ENCODE data around the gene TP53RK. TPM values are rescaled to one million over a fixed set of nuclear protein-coding genes. Genes with fewer than 3 reads are reported as not detected.

The TP53RK gene
- total and polyA plus RNA-seq, 2 of the 13 experiments (the other 11 are each of a cell fraction or from before 2014, with no cell fraction given), result 12.9 to 25.5 TPM

GRCh38 chr20:46674253-46675083, 14.8 kb downstream of the TP53RK start (continued):
- TF ChIP-seq NFE2L1 (CRISPR knock-in tag; IDR thresholded peaks at IDR 0.05; ENCODE audit: borderline replicate concordance) (0 out of 2 replicates have a peak, but pooled peaks have one; percentile 68), ZNF713 (CRISPR knock-in tag; IDR thresholded peaks at IDR 0.05) (0 out of 2 replicates have a peak, but pooled peaks have one; percentile 45), ZNF10 (CRISPR knock-in tag; IDR thresholded peaks at IDR 0.05; ENCODE audit: borderline replicate concordance, low read depth) (no peak), ZBTB38 (CRISPR knock-in tag; IDR thresholded peaks at IDR 0.05) (peak; percentile 65), ATF2 (CRISPR knock-in tag; IDR thresholded peaks at IDR 0.05) (peak; percentile 90), MXD1 (CRISPR knock-in tag; IDR thresholded peaks at IDR 0.05) (peak; percentile 63; the same call in 1 of the 2 replicates), ZNF740 (CRISPR knock-in tag; IDR thresholded peaks at IDR 0.05) (0 out of 2 replicates have a peak, but pooled peaks have one; percentile 34), ZNF431 (CRISPR knock-in tag; IDR thresholded peaks at IDR 0.05; ENCODE audit: borderline replicate concordance, low read depth) (no peak), ZNF484 (CRISPR knock-in tag; IDR thresholded peaks at IDR 0.05; ENCODE audit: borderline replicate concordance, low read depth) (no peak), NR3C1 (CRISPR knock-in tag; IDR thresholded peaks at IDR 0.05) (no peak), HMGXB3 (CRISPR knock-in tag; IDR thresholded peaks at IDR 0.05; ENCODE audit: borderline replicate concordance) (no peak), ZMYM2 (CRISPR knock-in tag; IDR thresholded peaks at IDR 0.05) (peak; percentile 92), CHD4 (IDR thresholded peaks at IDR 0.05; ENCODE audit: borderline replicate concordance, low read length) (peak; percentile 61; the same call in 1 of the 2 replicates), ONECUT2 (CRISPR knock-in tag; IDR thresholded peaks at IDR 0.05) (no peak), ZNF362 (CRISPR knock-in tag; IDR thresholded peaks at IDR 0.05; ENCODE audit: borderline replicate concordance) (peak; percentile 90; the same call in 1 of the 2 replicates), RAD51 (IDR thresholded peaks at IDR 0.05; ENCODE audit: borderline replicate concordance) (no peak), SMAD9 (CRISPR knock-in tag; IDR thresholded peaks at IDR 0.05) (no peak), ZBTB7B (CRISPR knock-in tag; IDR thresholded peaks at IDR 0.05) (peak; percentile 99), ZNF382 (CRISPR knock-in tag; IDR thresholded peaks at IDR 0.05; ENCODE audit: borderline replicate concordance) (no peak), ZNF235 (CRISPR knock-in tag; IDR thresholded peaks at IDR 0.05; ENCODE audit: borderline replicate concordance) (peak; percentile 91; the same call in 1 of the 2 replicates)

Measured in HepG2 (cell line).